GM12878 (cell line): Measurements from ENCODE around the gene SCIN. TPM values are rescaled to one million over a fixed set of nuclear protein-coding genes. Genes with fewer than 3 reads are reported as not detected.

Source experiments
- ATAC-seq: fragments of 200-7000 bp; cut with Tn5 transposase; 3 replicates; pipeline ENCODE4 v1.9.1; 2020; ENCODE audit warnings: mild to moderate bottlenecking, moderate library complexity
- BruUV-seq: library from RNA; stranded (reverse); fragments of 400-500 nt; replicated peaks from 2 replicates; lab custom pipeline; 2021; lab: Mats Ljungman, UMichigan
- CTCF ChIA-PET: fragments of 300-600 bp; sonication (Branson Sonifier 250); formaldehyde crosslinking; extraction: SDS; loops from one replicate; lab custom pipeline; 2021; ENCODE audit warnings: inconsistent platforms; lab: Yijun Ruan, JAX
- POLR2A ChIA-PET: fragments of 350-600 bp; formaldehyde crosslinking; extraction: SDS; loops from one replicate; lab custom pipeline; 2021; ENCODE audit warnings: inconsistent platforms; lab: Charles Lee
- RAD21 ChIA-PET: fragments of 300-600 bp; sonication (Branson Sonifier 250); formaldehyde crosslinking; loops from one replicate; lab custom pipeline; 2023; ENCODE audit warnings: antibody characterized with exemption; ENCODE audit not compliant: unreplicated experiment; lab: Charles Lee
- SMC1A ChIA-PET: fragments of 300-600 bp; sonication (Branson Sonifier 250); formaldehyde crosslinking; loops from one replicate; lab custom pipeline; 2023; ENCODE audit not compliant: unreplicated experiment, uncharacterized antibody; lab: Charles Lee
- DNase-seq: peaks from one replicate; pipeline ENCODE4 v3.0.0-alpha.2; 2011; ENCODE audit warnings: low read depth, low spot score
- FAIRE-seq: peaks from 3 replicates; lab custom pipeline; 2011; peaks lifted over from hg19 to GRCh38; lab: Jason Lieb, UNC
- H2AFZ ChIP-seq: 2 replicates; pipeline ENCODE4 v1.6.0; 2011; ENCODE audit warnings: low read depth, low read length, control low read depth; ENCODE audit not compliant: control insufficient read depth
- H3K27ac ChIP-seq: 2 replicates; pipeline ENCODE4 v1.5.1; 2011; ENCODE audit warnings: control low read depth; ENCODE audit not compliant: control insufficient read depth, insufficient read depth
- H3K27me3 ChIP-seq, 2 experiments: replicated peaks in 1 of 2; 2 replicates each; pipeline versions ENCODE4 v1.6.0 to v1.6.1; 2011; ENCODE audit warnings: low read length in 1 of 2; ENCODE audit not compliant: control insufficient read depth in 2 of 2, insufficient read depth in 2 of 2
- H3K36me3 ChIP-seq, 2 experiments: 2 replicates each; pipeline ENCODE4 v1.5.1; 2011; ENCODE audit warnings: low read length in 1 of 2; ENCODE audit not compliant: control insufficient read depth in 2 of 2, insufficient read depth in 2 of 2
- H3K4me1 ChIP-seq: 2 replicates; pipeline ENCODE4 v1.6.1; 2011; ENCODE audit warnings: mild to moderate bottlenecking, low read length, moderate library complexity, mixed read lengths; ENCODE audit not compliant: control insufficient read depth, insufficient read depth
- H3K4me2 ChIP-seq: 2 replicates; pipeline ENCODE4 v1.6.0; 2011; ENCODE audit warnings: control low read depth; ENCODE audit not compliant: control insufficient read depth, insufficient read depth
- H3K4me3 ChIP-seq: fragments of 200-600 bp; sonication (generic); 2 replicates; pipeline ENCODE4 v1.5.1; 2016
- H3K79me2 ChIP-seq: 2 replicates; pipeline ENCODE4 v1.6.0; 2011; ENCODE audit warnings: low read length; ENCODE audit not compliant: control insufficient read depth, insufficient read depth
- H3K9ac ChIP-seq: 2 replicates; pipeline ENCODE4 v1.8.0; 2011; ENCODE audit warnings: low read length, control low read depth, mixed read lengths; ENCODE audit not compliant: control insufficient read depth, insufficient read depth
- H3K9me3 ChIP-seq: replicated peaks from 3 replicates; pipeline ENCODE4 v1.5.1; 2011; ENCODE audit warnings: mild to moderate bottlenecking, low read length; ENCODE audit not compliant: control insufficient read depth, insufficient read depth
- H4K20me1 ChIP-seq: 2 replicates; pipeline ENCODE4 v1.6.0; 2011; ENCODE audit not compliant: control insufficient read depth, insufficient read depth
- ATF7 ChIP-seq: fragments of 450-650 bp; IDR thresholded peaks from 2 replicates; pipeline ENCODE4 v1.6.1; 2016; ENCODE audit warnings: low read depth, mild to moderate bottlenecking
- CEBPZ ChIP-seq: fragments of 150-350 bp; IDR thresholded peaks from 2 replicates; pipeline ENCODE4 v1.6.1; 2016; ENCODE audit warnings: low read depth, low read length
- E4F1 ChIP-seq: fragments of 450-650 bp; IDR thresholded peaks from 2 replicates; pipeline ENCODE4 v1.6.1; 2018; ENCODE audit warnings: borderline replicate concordance, mild to moderate bottlenecking; ENCODE audit not compliant: partially characterized antibody
- ESRRA ChIP-seq: IDR thresholded peaks from 2 replicates; pipeline ENCODE4 v1.6.1; 2012; ENCODE audit warnings: mild to moderate bottlenecking, low read length, improper control_type of control experiment
- HDGF ChIP-seq: fragments of 450-650 bp; IDR thresholded peaks from 2 replicates; pipeline ENCODE4 v1.6.1; 2016; ENCODE audit warnings: antibody characterized with exemption
- IRF4 ChIP-seq: IDR thresholded peaks from 2 replicates; pipeline ENCODE4 v1.6.1; 2011; ENCODE audit warnings: low read depth, low read length
- MEF2A ChIP-seq: IDR thresholded peaks from 2 replicates; pipeline ENCODE4 v1.6.1; 2011; ENCODE audit warnings: low read depth, mild to moderate bottlenecking, low read length, moderate library complexity; ENCODE audit not compliant: insufficient read depth
- MLLT1 ChIP-seq: fragments of 450-650 bp; IDR thresholded peaks from 2 replicates; pipeline ENCODE4 v1.6.1; 2016; ENCODE audit warnings: mild to moderate bottlenecking
- MTA3 ChIP-seq: IDR thresholded peaks from 2 replicates; pipeline ENCODE4 v1.6.1; 2012; ENCODE audit warnings: low read length, inconsistent platforms, borderline replicate concordance
- POLR2A ChIP-seq: IDR thresholded peaks from 2 replicates; pipeline ENCODE4 v1.6.1; 2011; ENCODE audit warnings: low read depth, mild to moderate bottlenecking, low read length
- POU2F2 ChIP-seq: IDR thresholded peaks from 3 replicates; pipeline ENCODE4 v1.6.1; 2011; ENCODE audit warnings: low read depth, mild to moderate bottlenecking, low read length, borderline replicate concordance
- RAD51 ChIP-seq: fragments of 450-650 bp; IDR thresholded peaks from 2 replicates; pipeline ENCODE4 v1.6.1; 2016; ENCODE audit warnings: moderate library complexity, mild to moderate bottlenecking, inconsistent platforms
- RUNX3 ChIP-seq: IDR thresholded peaks from 2 replicates; pipeline ENCODE4 v1.6.1; 2012; ENCODE audit warnings: low read length, inconsistent platforms
- SP1 ChIP-seq: IDR thresholded peaks from one replicate; pipeline ENCODE4 v1.6.1; 2011; ENCODE audit warnings: low read depth, low read length
- SREBF2 ChIP-seq: IDR thresholded peaks from 2 replicates; pipeline ENCODE4 v1.6.1; 2012; ENCODE audit warnings: mild to moderate bottlenecking, low read length
- SUZ12 ChIP-seq: fragments of 200-600 bp; sonication (generic); IDR thresholded peaks from one replicate; pipeline ENCODE4 v1.6.1; 2018; ENCODE audit warnings: antibody characterized with exemption, mild to moderate bottlenecking; ENCODE audit not compliant: unreplicated experiment
- WGBS: methylation state at CpG from one replicate; pipeline ENCODE4 v1.1.6; 2016; ENCODE audit warnings: low lambda C conversion rate; ENCODE audit not compliant: insufficient replicate concordance, insufficient coverage; ENCODE audit errors: missing lambda C conversion rate; 5-methylcytosine and 5-hydroxymethylcytosine counted together
- in situ Hi-C: fragments of 300-500 bp; cut with MboI; formaldehyde crosslinking; loops from 9 replicates; pipeline ENCODE4 v1.14.3; 2018; ENCODE audit warnings: mixed read lengths
- intact Hi-C: fragments of 100-400 bp; cut with micrococcal nuclease; formaldehyde crosslinking; loops from one replicate; pipeline ENCODE4 v1.14.2; 2022; ENCODE audit not compliant: unreplicated experiment
- polyA plus RNA-seq, 11 experiments: library from polyadenylated mRNA; depleted of rRNA in 4 of 11; unstranded in 6 of 11; stranded (reverse) in 5 of 11; fragments of >200 nt; fragmentation: Nextera tagmentation in 4 of 11; fragmentation: Illumina TruSeq in 1 of 11; extraction: Ambion mirVana in 4 of 11; extraction: Trizol in 1 of 11; gene quantifications; 1 replicate in 1 of 11; 2 replicates in 10 of 11; pipeline versions ENCODE4 v1.2.1 to v1.2.3, GENCODE V29; 2011 to 2016; ENCODE audit warnings: inconsistent platforms in 2 of 11, missing spikeins in 2 of 11, low read depth in 1 of 11
- total RNA-seq, 4 experiments: library from RNA; depleted of rRNA in 3 of 4; stranded (reverse); fragments of >200 nt in 3 of 4; fragmentation: Illumina TruSeq in 1 of 4; extraction: Trizol in 1 of 4; gene quantifications; 2 replicates each; pipeline versions ENCODE4 v1.2.1 to v1.2.3, GENCODE V29; 2013 to 2021

Gene SCIN
- total and polyA plus RNA-seq, 10 of the 15 experiments (the other 5 are each of a cell fraction or from before 2014, with no cell fraction given), result 0.23 to 2.1 (median 1.0) TPM

GRCh38 chr7:12610899-12611298 is 40.4 kb downstream of the SCIN start:
- no peak overlapping the region for H3K27ac ChIP-seq
- 0% methylated on average over 2 of the region's 2 CpGs for WGBS
- no peaks in the 10 kb centered on the region for H3K79me2 ChIP-seq
- H2AFZ ChIP-seq, result no peak overlapping the region
- no peak for DNase-seq
- FAIRE-seq, result no peak
- no peaks in the 10 kb centered on the region for H3K4me1 ChIP-seq
- intact Hi-C loops, result no loop called here
- no peak overlapping the region for H3K4me2 ChIP-seq
- BruUV-seq, result no TSS peak
- POLR2A ChIA-PET, result no interaction called here
- no peaks in the 10 kb centered on the region for H4K20me1 ChIP-seq
- no peaks in the 10 kb centered on the region for H3K27me3 ChIP-seq
- ATAC-seq, result no peak
- CTCF ChIA-PET, result interaction anchor here (0.6 to 1.2 kb wide), 3 partner anchors 24 to 87 kb away, joined by 3 to 4 read pairs (median 4); no protein-coding TSS in a partner anchor
- SMC1A ChIA-PET, result interaction anchor here (0.6 kb wide), 1 partner anchor 24 kb away, joined by 3 read pairs; no protein-coding TSS in a partner anchor
- RAD21 ChIA-PET, result no interaction called here
- in situ Hi-C loops, result no loop called here
- no peak overlapping the region for H3K4me3 ChIP-seq
- TF ChIP-seq IRF4, result no peak
- no peak for TF ChIP-seq SREBF2
- no peak for TF ChIP-seq SUZ12
- no peak for TF ChIP-seq RUNX3
- TF ChIP-seq E4F1, result no peak
- TF ChIP-seq POU2F2, result no peak
- TF ChIP-seq ESRRA, result no peak
- TF ChIP-seq MEF2A, result no peak
- TF ChIP-seq CEBPZ, result no peak
- no peak for TF ChIP-seq MLLT1
- no peak for TF ChIP-seq ATF7
- no peak for TF ChIP-seq POLR2A
- no peak for TF ChIP-seq RAD51
- no peak for TF ChIP-seq MTA3
- TF ChIP-seq HDGF, result no peak
- no peak for TF ChIP-seq SP1
- H3K36me3 ChIP-seq, result no peaks in the 10 kb centered on the region
- no peaks in the 10 kb centered on the region for H3K9me3 ChIP-seq
- no peak overlapping the region for H3K9ac ChIP-seq
